ENCODE data around the gene KDM2A. TPM values are rescaled to one million over a fixed set of nuclear protein-coding genes. Genes with fewer than 3 reads are reported as not detected.
A peak's percentile ranks its signal among the peaks of the same experiment; 100 is the strongest.
"Not testable (repeated sequence)": the region's sequence is repeated elsewhere in the genome, so short reads cannot be mapped to it uniquely, and the experiment has no call there.

Gene KDM2A
- total RNA-seq, 4 donors from 2014 or later = 64.5 to 84.0 (median 70.3) TPM

- WGBS, 2 donors = 1% methylated on average over 24 to 27 of the region's 61 CpGs
- H3K4me3 ChIP-seq (ENCODE audit: low read depth, poor library complexity, severe bottlenecking) = peak overlapping the region; percentile 94
- peak; percentile 20 to 87 for DNase-seq (ENCODE audit: low spot score in 2 of 2)
- intact Hi-C loops (cut with DNase I; ENCODE audit: low total_unique reads) = no loop called here
- TF ChIP-seq, protein P1, sequence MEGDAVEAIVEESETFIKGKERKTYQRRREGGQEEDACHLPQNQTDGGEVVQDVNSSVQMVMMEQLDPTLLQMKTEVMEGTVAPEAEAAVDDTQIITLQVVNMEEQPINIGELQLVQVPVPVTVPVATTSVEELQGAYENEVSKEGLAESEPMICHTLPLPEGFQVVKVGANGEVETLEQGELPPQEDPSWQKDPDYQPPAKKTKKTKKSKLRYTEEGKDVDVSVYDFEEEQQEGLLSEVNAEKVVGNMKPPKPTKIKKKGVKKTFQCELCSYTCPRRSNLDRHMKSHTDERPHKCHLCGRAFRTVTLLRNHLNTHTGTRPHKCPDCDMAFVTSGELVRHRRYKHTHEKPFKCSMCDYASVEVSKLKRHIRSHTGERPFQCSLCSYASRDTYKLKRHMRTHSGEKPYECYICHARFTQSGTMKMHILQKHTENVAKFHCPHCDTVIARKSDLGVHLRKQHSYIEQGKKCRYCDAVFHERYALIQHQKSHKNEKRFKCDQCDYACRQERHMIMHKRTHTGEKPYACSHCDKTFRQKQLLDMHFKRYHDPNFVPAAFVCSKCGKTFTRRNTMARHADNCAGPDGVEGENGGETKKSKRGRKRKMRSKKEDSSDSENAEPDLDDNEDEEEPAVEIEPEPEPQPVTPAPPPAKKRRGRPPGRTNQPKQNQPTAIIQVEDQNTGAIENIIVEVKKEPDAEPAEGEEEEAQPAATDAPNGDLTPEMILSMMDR (IDR thresholded peaks at IDR 0.05) = no peak
- no peak for TF ChIP-seq POLR2A (IDR thresholded peaks at IDR 0.05)
Observed at GRCh38 chr11:67119585-67120391, 725 bp downstream of the KDM2A start.

GRCh38 chr11:67120456-67120855, 1.4 kb downstream of the KDM2A start:
- intact Hi-C loops (cut with DNase I; ENCODE audit: low total_unique reads) = no loop called here
- H3K4me3 ChIP-seq (ENCODE audit: low read depth, poor library complexity, severe bottlenecking) = peak overlapping the region; percentile 94
- 0 to 1% methylated on average over 12 of the region's 12 CpGs for WGBS, 2 donors
- peak in 1 of 2 donors; percentile 17 for DNase-seq (ENCODE audit: low spot score in 2 of 2)
- no peak for TF ChIP-seq POLR2A (IDR thresholded peaks at IDR 0.05)
- TF ChIP-seq, protein P1 (IDR thresholded peaks at IDR 0.05) = no peak

DNA sequence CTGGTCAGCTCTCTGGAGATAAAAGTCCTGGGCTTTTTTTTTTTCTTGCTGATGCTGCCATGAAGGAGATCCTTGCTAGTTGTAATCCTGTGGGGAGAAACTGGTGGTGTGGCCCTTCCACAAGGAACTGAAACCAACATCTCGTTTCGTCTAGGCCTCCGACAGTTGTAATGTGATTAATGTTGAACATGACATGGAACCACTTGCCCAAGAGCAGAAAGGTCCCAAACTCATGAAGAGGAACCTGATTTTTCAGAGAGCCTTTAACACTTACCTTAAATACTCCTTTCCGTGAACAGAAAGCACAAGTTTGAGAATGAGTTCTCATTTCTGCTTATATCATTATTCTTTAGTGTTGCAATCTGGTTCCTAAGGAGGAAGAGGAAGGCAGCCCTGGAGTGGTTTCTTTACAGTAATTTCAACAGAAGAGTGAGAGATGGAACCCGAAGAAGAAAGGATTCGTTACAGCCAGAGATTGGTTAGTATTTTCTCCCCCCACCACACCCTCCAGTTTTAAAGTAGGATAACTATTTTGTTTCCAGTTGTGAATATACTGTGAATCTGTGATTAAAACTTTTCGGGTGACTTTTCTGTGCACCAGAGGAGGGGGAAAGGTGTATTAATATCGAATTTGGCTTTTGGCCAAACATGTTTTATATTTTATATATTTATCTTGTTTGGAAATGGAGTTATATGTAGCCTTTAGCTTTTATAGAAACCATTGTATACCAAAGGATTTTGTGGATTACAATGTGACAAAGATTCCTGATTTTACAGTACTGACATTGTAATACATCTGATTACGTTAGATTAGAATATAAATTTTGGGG, 2.0 kb downstream of the KDM2A start:
- DNase-seq (ENCODE audit: low spot score in 2 of 2) = peak; percentile 38 to 78
- intact Hi-C loops (cut with DNase I; ENCODE audit: low total_unique reads) = no loop called here
- WGBS, 2 donors = 10 to 12% methylated on average over 9 of the region's 9 CpGs
- TF ChIP-seq, protein P1 (IDR thresholded peaks at IDR 0.05) = no peak
- TF ChIP-seq POLR2A (IDR thresholded peaks at IDR 0.05) = no peak
- H3K4me3 ChIP-seq (ENCODE audit: low read depth, poor library complexity, severe bottlenecking) = peak overlapping the region; percentile 94

- H3K4me3 ChIP-seq (ENCODE audit: low read depth, poor library complexity, severe bottlenecking); intact Hi-C loops (cut with DNase I; ENCODE audit: low total_unique reads): not testable (repeated sequence)
- DNase-seq (ENCODE audit: low spot score in 2 of 2) = peak in 1 of 2 donors; percentile 8
- 91 to 93% methylated on average over 5 of the region's 5 CpGs for WGBS, 2 donors
Observed at GRCh38 chr11:67123801-67124200, 4.7 kb downstream of the KDM2A start.

DNA sequence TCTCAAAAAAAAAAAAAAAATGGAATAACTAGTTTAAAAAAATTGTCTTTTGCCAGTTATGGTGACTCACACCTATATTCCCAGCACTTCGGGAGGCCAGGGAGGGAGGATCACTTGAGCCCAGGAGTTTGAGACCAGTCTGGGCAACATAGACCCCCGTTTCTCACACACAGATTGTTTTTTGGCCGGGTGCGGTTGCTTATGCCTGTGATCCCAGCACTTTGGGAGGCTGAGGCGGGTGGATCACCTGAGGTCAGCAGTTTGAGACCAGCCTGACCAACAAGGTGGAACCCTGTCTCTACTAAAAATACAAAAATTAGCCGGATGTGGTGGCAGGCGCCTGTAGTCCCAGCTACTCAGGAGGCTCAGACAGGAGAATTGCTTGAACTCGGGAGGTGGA, 7.2 kb downstream of the KDM2A start:
- DNase-seq (ENCODE audit: low spot score in 2 of 2) = peak in 1 of 2 donors; percentile 53
- H3K4me3 ChIP-seq (ENCODE audit: low read depth, poor library complexity, severe bottlenecking); intact Hi-C loops (cut with DNase I; ENCODE audit: low total_unique reads): not testable (repeated sequence)
- WGBS, 2 donors = 94 to 98% methylated on average over 7 to 8 of the region's 8 CpGs

DNA sequence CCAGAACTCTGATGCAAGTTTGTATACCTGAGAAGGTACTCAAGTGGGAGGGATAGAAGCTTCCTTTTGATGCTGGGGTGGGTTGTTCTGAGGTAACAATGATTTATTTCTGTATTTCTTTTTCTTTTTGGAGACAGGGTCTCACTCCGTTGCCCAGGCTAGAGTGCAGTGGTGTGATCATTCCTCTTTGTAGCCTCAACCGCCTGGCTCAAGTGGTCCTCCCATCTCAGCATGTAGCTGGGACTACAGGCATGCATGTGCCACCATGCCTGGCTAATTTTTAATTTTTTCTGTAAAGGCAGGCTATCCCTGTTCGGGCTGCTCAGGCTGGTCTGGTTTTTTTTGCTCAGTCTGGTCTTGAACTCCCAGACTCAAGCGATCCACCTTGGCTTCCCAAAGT, 7.9 kb downstream of the KDM2A start:
- intact Hi-C loops (cut with DNase I; ENCODE audit: low total_unique reads) = no loop called here
- DNase-seq (ENCODE audit: low spot score in 2 of 2) = no peak
- no peak for TF ChIP-seq POLR2A (IDR thresholded peaks at IDR 0.05)
- TF ChIP-seq, protein P1 (IDR thresholded peaks at IDR 0.05) = no peak
- no peak overlapping the region for H3K4me3 ChIP-seq (ENCODE audit: low read depth, poor library complexity, severe bottlenecking)
- WGBS, 2 donors = 84 to 87% methylated on average over 4 of the region's 4 CpGs

GRCh38 chr11:67130861-67131260, 11.8 kb downstream of the KDM2A start:
- WGBS, 2 donors = 93% methylated on average over 10 of the region's 10 CpGs
- DNase-seq (ENCODE audit: low spot score in 2 of 2); H3K4me3 ChIP-seq (ENCODE audit: low read depth, poor library complexity, severe bottlenecking); intact Hi-C loops (cut with DNase I; ENCODE audit: low total_unique reads): not testable (repeated sequence)

All from lower leg skin (tissue), 4 donors.